ENCODE measurements around the gene OR2T2.
"Not testable (repeated sequence)": the region's sequence is repeated elsewhere in the genome, so short reads cannot be mapped to it uniquely, and the experiment has no call there.

DNA sequence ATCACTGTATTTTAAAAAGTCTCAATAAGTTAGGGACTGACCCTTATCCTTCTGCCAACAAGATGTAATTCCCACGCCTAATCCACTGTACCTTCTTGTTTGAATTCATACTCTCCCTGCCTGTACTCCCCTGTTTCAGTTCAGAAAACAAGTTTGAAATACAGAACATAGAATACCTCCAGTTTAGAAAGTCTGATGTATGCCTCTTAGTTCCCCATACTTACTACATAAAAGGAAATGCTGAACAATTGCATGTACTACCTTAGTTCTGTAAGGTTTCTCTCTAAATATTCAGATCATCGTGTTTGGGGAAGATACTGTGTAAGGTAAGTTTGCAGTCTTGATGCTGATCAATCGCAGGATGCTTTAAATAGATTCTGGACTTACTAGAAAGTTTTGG, 9.1 kb upstream of the OR2T2 start:
- TF ChIP-seq POLR2A (IDR thresholded peaks at IDR 0.05) = not testable (repeated sequence)
- TF ChIP-seq, protein P1, sequence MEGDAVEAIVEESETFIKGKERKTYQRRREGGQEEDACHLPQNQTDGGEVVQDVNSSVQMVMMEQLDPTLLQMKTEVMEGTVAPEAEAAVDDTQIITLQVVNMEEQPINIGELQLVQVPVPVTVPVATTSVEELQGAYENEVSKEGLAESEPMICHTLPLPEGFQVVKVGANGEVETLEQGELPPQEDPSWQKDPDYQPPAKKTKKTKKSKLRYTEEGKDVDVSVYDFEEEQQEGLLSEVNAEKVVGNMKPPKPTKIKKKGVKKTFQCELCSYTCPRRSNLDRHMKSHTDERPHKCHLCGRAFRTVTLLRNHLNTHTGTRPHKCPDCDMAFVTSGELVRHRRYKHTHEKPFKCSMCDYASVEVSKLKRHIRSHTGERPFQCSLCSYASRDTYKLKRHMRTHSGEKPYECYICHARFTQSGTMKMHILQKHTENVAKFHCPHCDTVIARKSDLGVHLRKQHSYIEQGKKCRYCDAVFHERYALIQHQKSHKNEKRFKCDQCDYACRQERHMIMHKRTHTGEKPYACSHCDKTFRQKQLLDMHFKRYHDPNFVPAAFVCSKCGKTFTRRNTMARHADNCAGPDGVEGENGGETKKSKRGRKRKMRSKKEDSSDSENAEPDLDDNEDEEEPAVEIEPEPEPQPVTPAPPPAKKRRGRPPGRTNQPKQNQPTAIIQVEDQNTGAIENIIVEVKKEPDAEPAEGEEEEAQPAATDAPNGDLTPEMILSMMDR (IDR thresholded peaks at IDR 0.05) = not testable (repeated sequence)

Measured in esophagus squamous epithelium (tissue), 4 donors.